ENCODE data around the gene DAP.

DAP gene

DNA sequence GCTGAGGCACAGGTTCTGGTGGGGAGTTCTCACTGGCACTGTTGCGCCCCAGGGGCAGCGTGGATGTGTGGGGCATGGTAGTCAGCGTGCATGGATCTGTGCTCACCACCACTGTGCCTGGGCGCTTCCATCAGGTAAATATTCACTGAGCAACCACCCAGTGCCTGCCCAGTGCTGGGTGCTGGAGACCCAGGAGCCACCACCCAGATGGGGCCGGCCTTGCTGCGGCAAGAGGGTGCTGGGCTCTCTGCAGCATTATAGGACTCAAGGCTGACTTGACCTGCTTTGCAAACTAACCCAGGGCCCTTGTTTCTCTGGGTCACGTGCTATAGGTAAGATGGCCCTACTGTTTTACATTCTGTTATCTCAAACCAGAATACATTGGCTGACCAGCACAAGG is 60.5 kb downstream of the DAP start:
- H3K4me3 ChIP-seq (ENCODE audit: low read depth, low read length), result no peak overlapping the region
- DNase-seq (ENCODE audit: low read depth), result no peak
- TF ChIP-seq, protein P1, sequence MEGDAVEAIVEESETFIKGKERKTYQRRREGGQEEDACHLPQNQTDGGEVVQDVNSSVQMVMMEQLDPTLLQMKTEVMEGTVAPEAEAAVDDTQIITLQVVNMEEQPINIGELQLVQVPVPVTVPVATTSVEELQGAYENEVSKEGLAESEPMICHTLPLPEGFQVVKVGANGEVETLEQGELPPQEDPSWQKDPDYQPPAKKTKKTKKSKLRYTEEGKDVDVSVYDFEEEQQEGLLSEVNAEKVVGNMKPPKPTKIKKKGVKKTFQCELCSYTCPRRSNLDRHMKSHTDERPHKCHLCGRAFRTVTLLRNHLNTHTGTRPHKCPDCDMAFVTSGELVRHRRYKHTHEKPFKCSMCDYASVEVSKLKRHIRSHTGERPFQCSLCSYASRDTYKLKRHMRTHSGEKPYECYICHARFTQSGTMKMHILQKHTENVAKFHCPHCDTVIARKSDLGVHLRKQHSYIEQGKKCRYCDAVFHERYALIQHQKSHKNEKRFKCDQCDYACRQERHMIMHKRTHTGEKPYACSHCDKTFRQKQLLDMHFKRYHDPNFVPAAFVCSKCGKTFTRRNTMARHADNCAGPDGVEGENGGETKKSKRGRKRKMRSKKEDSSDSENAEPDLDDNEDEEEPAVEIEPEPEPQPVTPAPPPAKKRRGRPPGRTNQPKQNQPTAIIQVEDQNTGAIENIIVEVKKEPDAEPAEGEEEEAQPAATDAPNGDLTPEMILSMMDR (IDR thresholded peaks at IDR 0.05; ENCODE audit: low read depth, low read length, missing control alignments), result no peak

DNA sequence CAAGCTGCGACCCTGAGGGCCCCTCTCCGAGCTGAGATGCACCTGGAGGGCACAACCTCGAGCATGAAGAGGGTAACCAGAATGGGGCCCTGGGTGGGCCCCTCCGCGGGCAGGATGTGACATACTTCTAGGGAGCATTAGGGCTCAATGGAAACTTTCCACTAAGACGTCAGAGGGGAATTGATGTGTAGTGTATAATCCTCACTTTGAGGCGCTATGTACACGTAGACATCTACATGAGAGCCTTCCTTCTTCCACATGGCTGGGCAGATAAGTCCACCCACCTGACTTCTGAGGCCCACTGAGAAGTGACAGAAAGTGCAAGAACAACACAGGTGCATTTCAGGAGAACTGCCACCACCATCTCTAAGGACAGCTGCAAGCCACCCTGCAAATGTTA is 61.0 kb downstream of the DAP start:
- H3K4me3 ChIP-seq (ENCODE audit: low read depth, low read length), result no peak overlapping the region
- peak; percentile 74 for DNase-seq (ENCODE audit: low read depth)
- TF ChIP-seq, protein P1 (IDR thresholded peaks at IDR 0.05; ENCODE audit: low read depth, low read length, missing control alignments), result no peak

DNA sequence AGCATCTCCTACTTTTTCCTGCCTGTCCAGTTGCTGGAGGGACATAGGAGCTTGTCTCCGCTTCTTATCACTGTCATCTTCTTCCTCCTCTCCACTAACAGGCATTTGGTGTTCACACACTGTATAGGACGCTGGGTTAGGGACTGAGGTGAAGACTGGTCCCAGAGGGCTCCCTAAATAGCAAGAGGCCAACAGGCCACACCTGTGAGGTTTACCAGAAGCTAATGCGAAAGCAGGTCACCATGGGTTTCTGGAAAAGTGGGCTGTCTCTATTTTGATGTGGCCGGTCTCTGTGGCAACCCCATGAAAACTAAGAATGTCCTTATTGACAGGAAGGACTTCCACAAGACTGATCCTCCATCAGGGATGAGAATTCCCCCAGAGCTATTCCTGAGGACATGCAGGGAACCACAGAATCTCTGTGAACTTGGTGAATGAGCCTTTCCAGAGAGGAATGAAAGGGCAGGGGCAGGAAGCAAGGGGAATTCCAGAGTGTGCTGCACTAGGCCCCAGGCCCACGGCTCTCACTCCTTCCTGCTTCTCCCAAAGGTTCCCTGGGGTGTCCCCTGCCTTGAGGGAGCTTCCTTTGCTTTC is 61.7 kb downstream of the DAP start:
- TF ChIP-seq, protein P1 (IDR thresholded peaks at IDR 0.05; ENCODE audit: low read depth, low read length, missing control alignments), result no peak
- peak; percentile 49 for DNase-seq (ENCODE audit: low read depth)
- H3K4me3 ChIP-seq (ENCODE audit: low read depth, low read length), result peak overlapping the region; percentile 13; the same call in 1 of the 2 replicates

DNA sequence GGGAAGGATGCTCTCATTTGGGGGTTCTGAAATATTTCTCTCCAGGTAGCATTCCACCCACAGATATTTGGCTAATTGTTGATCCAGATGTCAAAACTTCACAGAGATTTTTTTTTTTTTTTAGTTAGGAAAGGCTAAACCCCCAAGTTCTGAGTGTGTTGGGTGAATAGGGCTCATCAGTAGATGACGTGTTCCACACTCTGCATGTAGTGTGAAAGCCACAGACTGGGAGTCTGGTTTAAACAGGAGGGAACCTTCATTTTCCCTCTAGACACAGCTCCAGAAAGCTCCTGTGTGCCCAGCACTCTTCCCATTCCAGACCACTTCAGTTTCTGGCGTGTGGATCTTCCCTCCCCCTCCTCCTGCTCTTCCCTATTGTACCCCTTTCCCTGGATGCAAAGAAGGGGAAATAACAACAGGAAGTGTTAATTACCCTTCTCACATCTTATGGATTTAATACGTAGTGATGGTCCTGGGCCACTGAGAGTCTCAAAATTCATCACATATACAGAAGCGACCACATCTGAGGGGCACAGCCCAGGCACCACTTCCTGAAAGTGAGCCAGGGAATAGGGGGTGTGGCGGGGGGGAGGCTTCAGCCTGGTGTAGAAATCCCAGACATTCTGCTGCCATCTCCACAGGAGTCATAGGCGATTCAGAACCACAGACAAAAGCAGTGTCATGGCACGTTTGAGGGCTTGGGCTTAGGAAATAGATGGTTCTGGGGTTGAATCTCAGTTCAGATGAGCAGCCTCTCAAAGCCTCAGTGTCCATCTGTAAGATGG is 65.1 kb downstream of the DAP start:
- TF ChIP-seq, protein P1 (IDR thresholded peaks at IDR 0.05; ENCODE audit: low read depth, low read length, missing control alignments), result no peak
- DNase-seq (ENCODE audit: low read depth), result no peak
- no peak overlapping the region for H3K4me3 ChIP-seq (ENCODE audit: low read depth, low read length)

DNA sequence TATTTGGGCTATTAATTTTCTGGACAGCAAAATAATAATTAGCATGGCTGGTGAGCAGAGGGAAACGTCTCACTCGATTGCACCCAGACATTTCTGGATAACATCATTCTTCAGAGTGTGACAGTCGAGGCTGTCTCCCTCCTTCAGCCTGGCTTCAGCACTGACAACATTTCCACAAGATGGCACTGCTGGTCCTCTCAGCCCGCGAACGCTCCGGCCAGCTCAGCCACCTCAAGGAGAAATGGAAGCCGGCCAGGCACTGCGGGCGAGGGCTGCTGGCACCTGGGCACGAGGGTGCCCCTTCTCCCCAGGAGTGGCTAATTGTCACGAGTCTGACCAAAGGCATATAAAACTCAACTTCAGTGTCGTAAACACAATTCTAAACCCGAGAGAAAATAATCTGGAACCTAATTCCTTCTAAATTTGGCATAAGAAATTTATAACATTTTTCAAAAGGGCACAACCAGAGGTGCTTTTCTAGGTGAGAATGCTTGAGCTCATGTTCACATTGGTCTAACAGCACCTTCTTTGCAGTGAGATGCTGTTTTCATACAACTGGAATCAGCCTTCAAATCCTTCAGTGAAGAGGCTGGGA is 65.9 kb downstream of the DAP start:
- H3K4me3 ChIP-seq (ENCODE audit: low read depth, low read length), result no peak overlapping the region
- DNase-seq (ENCODE audit: low read depth), result no peak
- TF ChIP-seq, protein P1 (IDR thresholded peaks at IDR 0.05; ENCODE audit: low read depth, low read length, missing control alignments), result peak; percentile 65

DNA sequence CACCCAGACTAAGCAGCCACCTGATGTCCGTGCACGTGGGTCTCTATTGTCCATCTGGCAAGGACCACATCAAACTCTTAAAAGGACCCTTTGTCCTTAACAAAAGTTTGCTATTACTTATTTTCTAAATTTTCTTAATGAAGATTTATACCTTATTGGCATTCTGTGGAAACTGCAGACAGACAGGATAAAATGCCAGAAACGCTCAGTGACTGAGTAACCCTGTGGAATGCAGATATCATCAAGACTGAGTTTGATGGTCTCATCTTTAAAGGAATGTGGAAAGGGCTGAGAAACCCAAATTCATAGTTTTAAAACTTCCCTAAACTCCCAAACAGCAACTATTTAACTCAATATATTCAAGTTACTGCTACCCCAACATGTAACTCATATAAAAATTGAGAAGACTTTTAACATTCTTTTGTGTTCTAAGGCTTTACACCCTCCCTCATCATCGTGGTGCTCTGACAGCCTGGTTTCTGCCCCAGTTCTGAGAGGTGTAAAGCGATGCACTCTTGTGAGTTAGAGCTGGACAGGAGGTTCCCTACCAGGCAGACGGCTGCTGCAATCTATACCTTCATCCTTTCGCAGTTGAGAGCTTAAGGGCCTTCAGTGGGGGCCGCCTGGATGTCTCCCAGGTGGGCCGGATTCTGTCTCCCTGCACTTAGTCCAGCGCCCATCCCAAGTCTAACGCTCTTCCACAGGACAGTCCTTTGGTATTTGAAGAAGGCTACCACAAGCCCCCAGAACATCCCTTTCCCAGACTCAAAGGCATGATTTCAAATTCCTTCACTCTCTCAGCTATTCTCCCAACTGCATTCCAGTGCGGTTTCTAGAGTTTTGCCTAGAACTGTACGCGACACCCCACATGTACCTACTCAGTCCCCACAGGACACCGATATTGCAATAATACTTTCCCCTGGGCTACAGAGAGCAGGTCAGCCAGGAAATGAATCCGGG is 68.9 kb downstream of the DAP start:
- H3K4me3 ChIP-seq (ENCODE audit: low read depth, low read length), result no peak overlapping the region
- DNase-seq (ENCODE audit: low read depth), result no peak
- TF ChIP-seq, protein P1 (IDR thresholded peaks at IDR 0.05; ENCODE audit: low read depth, low read length, missing control alignments), result no peak
